GM18520 (cell line): ENCODE data around the gene NKX1-1.
"Not testable (repeated sequence)": the region's sequence is repeated elsewhere in the genome, so short reads cannot be mapped to it uniquely, and the experiment has no call there.

ENCODE experiments used
- ATAC-seq: cut with Tn5 transposase; IDR thresholded peaks from one replicate; pipeline ENCODE4 v1.9.1; 2021; ENCODE audit not compliant: unreplicated experiment

The NKX1-1 gene

GRCh38 chr4:1405636-1406393 lies 427 bp downstream of the NKX1-1 start:
- no peak for ATAC-seq

- ATAC-seq = no peak
Observed at GRCh38 chr4:1405254-1405635, 997 bp downstream of the NKX1-1 start.

GRCh38 chr4:1404573-1405253 lies 1.5 kb downstream of the NKX1-1 start:
- ATAC-seq = no peak

- no peak for ATAC-seq
Observed at GRCh38 chr4:1403591-1404572, 2.4 kb downstream of the NKX1-1 start.

GRCh38 chr4:1403177-1403583 lies 3.1 kb downstream of the NKX1-1 start:
- no peak for ATAC-seq

- no peak for ATAC-seq
Observed at GRCh38 chr4:1402516-1403091, 3.6 kb downstream of the NKX1-1 start.

- no peak for ATAC-seq
Observed at GRCh38 chr4:1402021-1402515, 4.2 kb downstream of the NKX1-1 start.

GRCh38 chr4:1401409-1402020 lies 4.7 kb downstream of the NKX1-1 start:
- ATAC-seq = no peak

- ATAC-seq = no peak
Observed at GRCh38 chr4:1400831-1401408, 5.3 kb downstream of the NKX1-1 start.

GRCh38 chr4:1400191-1400805 lies 5.9 kb downstream of the NKX1-1 start:
- ATAC-seq = no peak

- no peak for ATAC-seq
Observed at GRCh38 chr4:1399508-1400190, 6.6 kb downstream of the NKX1-1 start.

GRCh38 chr4:1398681-1399507 lies 7.3 kb downstream of the NKX1-1 start:
- ATAC-seq = no peak

GRCh38 chr4:1396806-1397455 lies 9.3 kb downstream of the NKX1-1 start:
- no peak for ATAC-seq

GRCh38 chr4:1395941-1396805 lies 10.1 kb downstream of the NKX1-1 start:
- ATAC-seq = no peak

GRCh38 chr4:1395389-1395820 lies 10.8 kb downstream of the NKX1-1 start:
- not testable (repeated sequence) for ATAC-seq

GRCh38 chr4:1394554-1395388 lies 11.5 kb downstream of the NKX1-1 start:
- ATAC-seq = not testable (repeated sequence)
